HepG2 (cell line): ENCODE data around the gene PEMT. TPM values are rescaled to one million over a fixed set of nuclear protein-coding genes. Genes with fewer than 3 reads are reported as not detected.

Experiments used
- ATAC-seq: fragments of 200-7000 bp; cut with Tn5 transposase; 3 replicates; pipeline ENCODE4 v1.9.1; 2020; ENCODE audit warnings: mild to moderate bottlenecking, moderate library complexity
- BruUV-seq: library from RNA; stranded (reverse); fragments of 400-500 nt; replicated peaks from 2 replicates; lab custom pipeline; 2021; lab: Mats Ljungman, UMichigan
- CTCF ChIA-PET: fragments of 300-600 bp; formaldehyde crosslinking; extraction: SDS; loops from one replicate; lab custom pipeline; 2021; ENCODE audit warnings: low total read pairs, inconsistent platforms, low intra/inter-chr PET ratio; lab: Yijun Ruan, JAX
- POLR2A ChIA-PET: fragments of 350-600 bp; sonication (Branson Sonifier 250); formaldehyde crosslinking; loops from one replicate; lab custom pipeline; 2020; ENCODE audit warnings: antibody characterized with exemption, inconsistent platforms; lab: Yijun Ruan, JAX
- DNase-seq: peaks from one replicate; pipeline ENCODE4 v3.0.0-alpha.2; 2015; ENCODE audit warnings: low spot score
- FAIRE-seq: peaks from 3 replicates; lab custom pipeline; 2011; peaks lifted over from hg19 to GRCh38; lab: Jason Lieb, UNC
- H2AFZ ChIP-seq: one replicate; pipeline ENCODE4 v1.6.1; 2011; ENCODE audit warnings: low read length, inconsistent platforms
- H3K27ac ChIP-seq: fragments of 300-600 bp; 3 replicates; pipeline ENCODE4 v1.8.0; 2011; ENCODE audit warnings: mixed run types, mild to moderate bottlenecking, mixed read lengths, low read length, inconsistent platforms; ENCODE audit not compliant: insufficient read depth; ENCODE audit errors: extremely low read length
- H3K27me3 ChIP-seq, 2 experiments: fragments of 200-600 bp in 1 of 2; 2 replicates in 1 of 2; 3 replicates in 1 of 2; pipeline versions ENCODE4 v1.6.0 to v1.8.0; 2011; ENCODE audit warnings: low read length in 2 of 2, mild to moderate bottlenecking in 2 of 2, moderate library complexity in 2 of 2, inconsistent platforms in 1 of 2; ENCODE audit not compliant: insufficient read depth in 2 of 2, control insufficient read depth in 1 of 2
- H3K36me3 ChIP-seq, 2 experiments: fragments of 200-600 bp in 1 of 2; replicated peaks in 1 of 2; 2 replicates in 1 of 2; 3 replicates in 1 of 2; pipeline versions ENCODE4 v1.5.1 to v1.8.0; 2011; ENCODE audit warnings: low read length in 2 of 2, inconsistent platforms in 1 of 2; ENCODE audit not compliant: insufficient read depth in 2 of 2, control insufficient read depth in 1 of 2
- H3K4me1 ChIP-seq: 2 replicates; pipeline ENCODE4 v1.5.1; 2012; ENCODE audit warnings: low read length, inconsistent platforms; ENCODE audit not compliant: insufficient read depth
- H3K4me2 ChIP-seq: 2 replicates; pipeline ENCODE4 v1.6.0; 2011; ENCODE audit warnings: low read depth, low read length, inconsistent platforms
- H3K4me3 ChIP-seq, 3 experiments: fragments of 200-600 bp in 1 of 3; sonication (generic), shearing (Covaris generic) in 1 of 3; replicated peaks in 1 of 3; 2 replicates each; pipeline ENCODE4 v1.5.1; 2011 to 2016; ENCODE audit warnings: low read length in 3 of 3, inconsistent platforms in 2 of 3, low read depth in 2 of 3, mild to moderate bottlenecking in 2 of 3, control low read depth in 1 of 3, mixed read lengths in 1 of 3; ENCODE audit not compliant: insufficient read depth in 1 of 3
- H3K79me2 ChIP-seq: one replicate; pipeline ENCODE4 v1.6.1; 2011; ENCODE audit warnings: low read length, inconsistent platforms; ENCODE audit not compliant: insufficient read depth
- H3K9ac ChIP-seq: 2 replicates; pipeline ENCODE4 v1.6.0; 2011; ENCODE audit warnings: mild to moderate bottlenecking, low read depth, low read length, inconsistent platforms; ENCODE audit not compliant: insufficient read depth
- H3K9me3 ChIP-seq: 2 replicates; pipeline ENCODE4 v1.5.1; 2012; ENCODE audit warnings: mild to moderate bottlenecking, low read length
- H4K20me1 ChIP-seq: 2 replicates; pipeline ENCODE4 v1.6.0; 2011; ENCODE audit warnings: inconsistent platforms, mild to moderate bottlenecking, low read length, moderate library complexity; ENCODE audit not compliant: insufficient read depth
- AKAP8 ChIP-seq: sonication (generic); formaldehyde crosslinking; IDR thresholded peaks from 2 replicates; pipeline ENCODE4 v1.5.1; 2020; ENCODE audit warnings: mild to moderate bottlenecking, missing genetic modification reagents
- CENPX ChIP-seq: sonication (generic); formaldehyde crosslinking; IDR thresholded peaks from 2 replicates; pipeline ENCODE4 v1.9.0; 2021; ENCODE audit warnings: mild to moderate bottlenecking, missing genetic modification reagents, moderate library complexity
- CHD4 ChIP-seq: fragments of 200-600 bp; sonication (generic); IDR thresholded peaks from 2 replicates; pipeline ENCODE4 v1.7.0; 2017; ENCODE audit warnings: mild to moderate bottlenecking, low read length, borderline replicate concordance
- EP300 ChIP-seq, 3 experiments: sonication (generic) in 1 of 3; formaldehyde crosslinking in 1 of 3; IDR thresholded peaks; 2 replicates each; pipeline versions ENCODE4 v1.5.1 to v1.6.1; 2011 to 2020; ENCODE audit warnings: low read depth in 2 of 3, low read length in 2 of 3, borderline replicate concordance in 1 of 3, improper control_type of control experiment in 1 of 3, mild to moderate bottlenecking in 1 of 3, missing genetic modification reagents in 1 of 3, moderate library complexity in 1 of 3
- GATAD1 ChIP-seq: IDR thresholded peaks from 2 replicates; pipeline ENCODE4 v1.6.1; 2016; ENCODE audit warnings: missing genetic modification reagents, missing compliant biosample characterization
- HOXA3 ChIP-seq: sonication (generic); formaldehyde crosslinking; IDR thresholded peaks from 2 replicates; pipeline ENCODE4 v1.5.0; 2020; ENCODE audit warnings: missing genetic modification reagents
- NCOR1 ChIP-seq: fragments of 200-600 bp; sonication (generic); IDR thresholded peaks from 2 replicates; pipeline ENCODE4 v1.7.0; 2017; ENCODE audit warnings: antibody characterized with exemption, low read length, borderline replicate concordance
- SOX13 ChIP-seq, 3 experiments: fragments of 450-650 bp in 1 of 3; sonication (generic) in 1 of 3; formaldehyde crosslinking in 1 of 3; IDR thresholded peaks in 2 of 3; conservative IDR thresholded peaks in 1 of 3; 2 replicates each; pipeline versions ENCODE4 v1.5.0 to v1.6.1; 2016 to 2020; ENCODE audit warnings: antibody characterized with exemption in 1 of 3, mild to moderate bottlenecking in 1 of 3, missing compliant biosample characterization in 1 of 3, missing genetic modification reagents in 1 of 3, moderate library complexity in 1 of 3
- ZBTB20 ChIP-seq: sonication (generic); formaldehyde crosslinking; IDR thresholded peaks from 2 replicates; pipeline ENCODE4 v1.8.1; 2023; ENCODE audit warnings: missing genetic modification reagents, low read depth, mild to moderate bottlenecking, borderline replicate concordance
- WGBS: methylation state at CpG from one replicate; pipeline ENCODE4 v1.1.6; 2017; ENCODE audit warnings: low lambda C conversion rate; 5-methylcytosine and 5-hydroxymethylcytosine counted together
- in situ Hi-C: cut with HindIII; loops from 2 replicates; pipeline ENCODE4 v1.10.0; 2017; ENCODE audit warnings: low pct_unique_long_range_greater_than_20kb; ENCODE audit not compliant: extremely low pct_ligation_motif_present
- intact Hi-C: fragments of 100-400 bp; cut with micrococcal nuclease; formaldehyde crosslinking; loops from one replicate; pipeline ENCODE4 v1.10.0; 2022; ENCODE audit not compliant: unreplicated experiment
- polyA plus RNA-seq, 8 experiments: library from polyadenylated mRNA; depleted of rRNA in 3 of 8; stranded (reverse) in 7 of 8; unstranded in 1 of 8; fragments of >200 nt; fragmentation: Illumina TruSeq in 4 of 8; extraction: Trizol in 4 of 8; gene quantifications; 2 replicates each; pipeline versions ENCODE4 v1.2.1 to v1.2.3, GENCODE V29; 2011 to 2016; ENCODE audit warnings: low read depth in 4 of 8, missing spikeins in 1 of 8, mixed read lengths in 1 of 8; ENCODE audit not compliant: insufficient read depth in 1 of 8
- total RNA-seq, 5 experiments: library from RNA; depleted of rRNA; stranded (reverse); fragments of >200 nt; fragmentation: Illumina TruSeq; extraction: Trizol; gene quantifications; 2 replicates each; pipeline ENCODE4 v1.2.3, GENCODE V29; 2016; ENCODE audit warnings: low read depth in 1 of 5
- TF ChIP-seq, protein P1 (sequence below): sonication (generic); formaldehyde crosslinking; IDR thresholded peaks from 2 replicates; pipeline ENCODE4 v1.4.0; 2020; ENCODE audit warnings: missing genetic modification reagents
- TF ChIP-seq, protein P2 (sequence below): IDR thresholded peaks from 2 replicates; pipeline ENCODE4 v1.6.1; 2016; ENCODE audit warnings: low read depth
- TF ChIP-seq, protein P3 (sequence below): sonication (generic); formaldehyde crosslinking; IDR thresholded peaks from 2 replicates; pipeline ENCODE4 v1.4.0; 2020; ENCODE audit warnings: missing genetic modification reagents

The PEMT gene
- total and polyA plus RNA-seq, 2 of the 13 experiments (the other 11 are each of a cell fraction or from before 2014, with no cell fraction given) = 31.7 to 43.6 TPM

DNA sequence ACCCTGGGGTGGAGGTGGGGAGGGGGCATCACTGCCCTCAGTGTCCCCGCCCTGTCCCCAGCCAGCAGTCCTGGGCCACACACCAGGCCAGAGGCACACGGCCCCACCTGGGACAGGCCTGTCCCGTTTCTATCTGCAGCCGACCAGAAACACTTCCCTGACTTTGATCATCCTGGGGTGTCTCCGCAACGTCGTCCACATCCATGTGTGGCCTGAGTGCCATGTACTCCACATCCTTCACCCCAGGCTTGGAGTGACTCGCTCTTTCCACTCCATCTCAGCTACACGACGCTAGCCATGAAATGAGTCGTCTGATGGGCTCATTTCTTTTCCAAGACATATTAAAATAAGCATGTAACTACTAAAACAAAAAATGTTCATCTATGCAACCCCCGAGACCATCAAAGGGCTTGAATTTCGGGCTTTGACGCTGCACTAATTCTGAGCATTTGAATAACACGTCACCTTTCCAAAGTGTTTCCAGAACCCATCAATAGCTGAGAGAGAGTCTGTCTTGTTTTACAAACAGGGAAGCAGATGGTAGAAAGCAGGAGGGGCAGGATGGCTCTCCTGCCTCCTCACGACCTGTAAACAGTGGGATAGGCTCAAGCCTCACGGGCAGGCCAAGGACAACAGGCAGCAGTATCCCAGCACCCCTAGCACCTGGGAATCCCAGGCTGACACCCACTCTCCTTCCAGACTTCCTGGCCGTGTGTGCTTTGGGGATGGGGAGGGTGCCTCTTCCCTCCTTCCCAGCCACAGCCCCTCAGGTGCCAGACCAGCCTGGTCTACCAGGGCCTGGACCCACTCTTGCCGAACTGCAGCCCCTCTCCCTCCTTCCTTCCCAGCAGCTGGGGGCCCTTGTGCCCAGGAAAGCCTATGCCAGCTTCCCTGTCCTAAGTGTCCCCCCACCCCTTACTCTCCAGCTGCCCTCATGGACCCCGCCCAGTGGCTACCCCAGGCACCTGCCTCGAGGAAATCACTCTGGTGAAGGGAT lies 75.3 kb downstream of the PEMT start:
- Histone ChIP-seq H3K27ac (no peak overlapping the region), H3K27me3 (no peaks in the 10 kb centered on the region), H4K20me1 (no peaks in the 10 kb centered on the region), H3K4me1 (no peaks in the 10 kb centered on the region), H3K36me3 (peaks cover 3% of the 10 kb centered on the region in 2 experiments; a peak in 2 of 5 replicates), H3K79me2 (no peaks in the 10 kb centered on the region), H3K4me2 (no peak overlapping the region), H2AFZ (no peak overlapping the region), H3K9me3 (no peaks in the 10 kb centered on the region), H3K9ac (no peak overlapping the region), H3K4me3 (no peak overlapping the region)
- WGBS = 89% methylated on average over 19 of the region's 21 CpGs
- BruUV-seq = no TSS peak
- intact Hi-C loops (no loop called here), in situ Hi-C loops (no loop called here)
- FAIRE-seq = no peak
- ChIA-PET CTCF (no interaction called here), POLR2A (no interaction called here)
- no peak for ATAC-seq
- no peak for DNase-seq
- TF ChIP-seq, protein P1, sequence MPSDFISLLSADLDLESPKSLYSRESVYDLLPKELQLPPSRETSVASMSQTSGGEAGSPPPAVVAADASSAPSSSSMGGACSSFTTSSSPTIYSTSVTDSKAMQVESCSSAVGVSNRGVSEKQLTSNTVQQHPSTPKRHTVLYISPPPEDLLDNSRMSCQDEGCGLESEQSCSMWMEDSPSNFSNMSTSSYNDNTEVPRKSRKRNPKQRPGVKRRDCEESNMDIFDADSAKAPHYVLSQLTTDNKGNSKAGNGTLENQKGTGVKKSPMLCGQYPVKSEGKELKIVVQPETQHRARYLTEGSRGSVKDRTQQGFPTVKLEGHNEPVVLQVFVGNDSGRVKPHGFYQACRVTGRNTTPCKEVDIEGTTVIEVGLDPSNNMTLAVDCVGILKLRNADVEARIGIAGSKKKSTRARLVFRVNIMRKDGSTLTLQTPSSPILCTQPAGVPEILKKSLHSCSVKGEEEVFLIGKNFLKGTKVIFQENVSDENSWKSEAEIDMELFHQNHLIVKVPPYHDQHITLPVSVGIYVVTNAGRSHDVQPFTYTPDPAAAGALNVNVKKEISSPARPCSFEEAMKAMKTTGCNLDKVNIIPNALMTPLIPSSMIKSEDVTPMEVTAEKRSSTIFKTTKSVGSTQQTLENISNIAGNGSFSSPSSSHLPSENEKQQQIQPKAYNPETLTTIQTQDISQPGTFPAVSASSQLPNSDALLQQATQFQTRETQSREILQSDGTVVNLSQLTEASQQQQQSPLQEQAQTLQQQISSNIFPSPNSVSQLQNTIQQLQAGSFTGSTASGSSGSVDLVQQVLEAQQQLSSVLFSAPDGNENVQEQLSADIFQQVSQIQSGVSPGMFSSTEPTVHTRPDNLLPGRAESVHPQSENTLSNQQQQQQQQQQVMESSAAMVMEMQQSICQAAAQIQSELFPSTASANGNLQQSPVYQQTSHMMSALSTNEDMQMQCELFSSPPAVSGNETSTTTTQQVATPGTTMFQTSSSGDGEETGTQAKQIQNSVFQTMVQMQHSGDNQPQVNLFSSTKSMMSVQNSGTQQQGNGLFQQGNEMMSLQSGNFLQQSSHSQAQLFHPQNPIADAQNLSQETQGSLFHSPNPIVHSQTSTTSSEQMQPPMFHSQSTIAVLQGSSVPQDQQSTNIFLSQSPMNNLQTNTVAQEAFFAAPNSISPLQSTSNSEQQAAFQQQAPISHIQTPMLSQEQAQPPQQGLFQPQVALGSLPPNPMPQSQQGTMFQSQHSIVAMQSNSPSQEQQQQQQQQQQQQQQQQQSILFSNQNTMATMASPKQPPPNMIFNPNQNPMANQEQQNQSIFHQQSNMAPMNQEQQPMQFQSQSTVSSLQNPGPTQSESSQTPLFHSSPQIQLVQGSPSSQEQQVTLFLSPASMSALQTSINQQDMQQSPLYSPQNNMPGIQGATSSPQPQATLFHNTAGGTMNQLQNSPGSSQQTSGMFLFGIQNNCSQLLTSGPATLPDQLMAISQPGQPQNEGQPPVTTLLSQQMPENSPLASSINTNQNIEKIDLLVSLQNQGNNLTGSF = no peak
- TF ChIP-seq HOXA3 (CRISPR knock-in tag) (no peak), ZBTB20 (CRISPR knock-in tag) (no peak), CENPX (no peak), EP300 (IDR thresholded peaks at IDR 0.05; ENCODE audit: low read depth in 2 of 2, low read length in 2 of 2) (no peak), EP300 (CRISPR knock-in tag; IDR thresholded peaks at IDR 0.05; ENCODE audit: borderline replicate concordance) (no peak), CHD4 (no peak), GATAD1 (CRISPR knock-in tag) (no peak), SOX13 (IDR thresholded peaks at IDR 0.05) (no peak), SOX13 (CRISPR knock-in tag; conservative IDR thresholded peaks at IDR 0.05 in 1 of 2, IDR thresholded peaks at IDR 0.05 in 1 of 2) (no peak), AKAP8 (CRISPR knock-in tag) (no peak), NCOR1 (no peak)
- TF ChIP-seq, protein P2, sequence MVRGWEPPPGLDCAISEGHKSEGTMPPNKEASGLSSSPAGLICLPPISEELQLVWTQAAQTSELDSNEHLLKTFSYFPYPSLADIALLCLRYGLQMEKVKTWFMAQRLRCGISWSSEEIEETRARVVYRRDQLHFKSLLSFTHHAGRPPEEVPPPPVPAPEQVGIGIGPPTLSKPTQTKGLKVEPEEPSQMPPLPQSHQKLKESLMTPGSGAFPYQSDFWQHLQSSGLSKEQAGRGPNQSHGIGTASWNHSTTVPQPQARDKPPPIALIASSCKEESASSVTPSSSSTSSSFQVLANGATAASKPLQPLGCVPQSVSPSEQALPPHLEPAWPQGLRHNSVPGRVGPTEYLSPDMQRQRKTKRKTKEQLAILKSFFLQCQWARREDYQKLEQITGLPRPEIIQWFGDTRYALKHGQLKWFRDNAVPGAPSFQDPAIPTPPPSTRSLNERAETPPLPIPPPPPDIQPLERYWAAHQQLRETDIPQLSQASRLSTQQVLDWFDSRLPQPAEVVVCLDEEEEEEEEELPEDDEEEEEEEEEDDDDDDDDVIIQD (CRISPR knock-in tag) = no peak
- TF ChIP-seq, protein P3, sequence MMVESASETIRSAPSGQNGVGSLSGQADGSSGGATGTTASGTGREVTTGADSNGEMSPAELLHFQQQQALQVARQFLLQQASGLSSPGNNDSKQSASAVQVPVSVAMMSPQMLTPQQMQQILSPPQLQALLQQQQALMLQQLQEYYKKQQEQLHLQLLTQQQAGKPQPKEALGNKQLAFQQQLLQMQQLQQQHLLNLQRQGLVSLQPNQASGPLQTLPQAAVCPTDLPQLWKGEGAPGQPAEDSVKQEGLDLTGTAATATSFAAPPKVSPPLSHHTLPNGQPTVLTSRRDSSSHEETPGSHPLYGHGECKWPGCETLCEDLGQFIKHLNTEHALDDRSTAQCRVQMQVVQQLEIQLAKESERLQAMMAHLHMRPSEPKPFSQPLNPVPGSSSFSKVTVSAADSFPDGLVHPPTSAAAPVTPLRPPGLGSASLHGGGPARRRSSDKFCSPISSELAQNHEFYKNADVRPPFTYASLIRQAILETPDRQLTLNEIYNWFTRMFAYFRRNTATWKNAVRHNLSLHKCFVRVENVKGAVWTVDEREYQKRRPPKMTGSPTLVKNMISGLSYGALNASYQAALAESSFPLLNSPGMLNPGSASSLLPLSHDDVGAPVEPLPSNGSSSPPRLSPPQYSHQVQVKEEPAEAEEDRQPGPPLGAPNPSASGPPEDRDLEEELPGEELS (CRISPR knock-in tag) = no peak
